ENCODE measurements around the gene GPR108.

The GPR108 gene

GRCh38 chr19:6733338-6734095, 3.9 kb downstream of the GPR108 start:
- H3K9ac ChIP-seq (ENCODE audit: low read length): no peak overlapping the region
- H3K9me3 ChIP-seq (ENCODE audit: low read length): no peaks in the 10 kb centered on the region
- H3K27ac ChIP-seq (ENCODE audit: low read depth, low read length): no peak overlapping the region
- peaks cover 15% of the 10 kb centered on the region for H3K36me3 ChIP-seq (ENCODE audit: insufficient read depth, low read length)
- no peaks in the 10 kb centered on the region for H3K27me3 ChIP-seq (ENCODE audit: control insufficient read depth in 1 of 2, insufficient read depth in 2 of 2, low read length in 2 of 2)
- peaks cover 21% of the 10 kb centered on the region for H3K4me1 ChIP-seq (ENCODE audit: insufficient read depth, low read length)
- no peak overlapping the region for H3K4me3 ChIP-seq (ENCODE audit: low read depth in 1 of 2, low read length in 2 of 2)

GRCh38 chr19:6732803-6733337, 4.5 kb downstream of the GPR108 start:
- no peak overlapping the region for H3K27ac ChIP-seq (ENCODE audit: low read depth, low read length)
- peaks cover 15% of the 10 kb centered on the region for H3K36me3 ChIP-seq (ENCODE audit: insufficient read depth, low read length)
- H3K4me1 ChIP-seq (ENCODE audit: insufficient read depth, low read length): peaks cover 14% of the 10 kb centered on the region
- no peaks in the 10 kb centered on the region for H3K27me3 ChIP-seq (ENCODE audit: control insufficient read depth in 1 of 2, insufficient read depth in 2 of 2, low read length in 2 of 2)
- H3K9me3 ChIP-seq (ENCODE audit: low read length): no peaks in the 10 kb centered on the region
- no peak overlapping the region for H3K9ac ChIP-seq (ENCODE audit: low read length)
- no peak overlapping the region for H3K4me3 ChIP-seq (ENCODE audit: low read depth in 1 of 2, low read length in 2 of 2)

- Histone ChIP-seq H3K27me3 (ENCODE audit: control insufficient read depth in 1 of 2, insufficient read depth in 2 of 2, low read length in 2 of 2) (no peaks in the 10 kb centered on the region), H3K4me1 (ENCODE audit: insufficient read depth, low read length) (peaks cover 13% of the 10 kb centered on the region), H3K27ac (ENCODE audit: low read depth, low read length) (no peak overlapping the region), H3K4me3 (ENCODE audit: low read depth in 1 of 2, low read length in 2 of 2) (no peak overlapping the region), H3K9ac (ENCODE audit: low read length) (no peak overlapping the region), H3K36me3 (ENCODE audit: insufficient read depth, low read length) (peaks cover 15% of the 10 kb centered on the region), H3K9me3 (ENCODE audit: low read length) (no peaks in the 10 kb centered on the region)
Observed at GRCh38 chr19:6731822-6732221, 5.6 kb downstream of the GPR108 start.

- Histone ChIP-seq H3K4me3 (ENCODE audit: low read depth in 1 of 2, low read length in 2 of 2) (no peak overlapping the region), H3K27me3 (ENCODE audit: control insufficient read depth in 1 of 2, insufficient read depth in 2 of 2, low read length in 2 of 2) (no peaks in the 10 kb centered on the region), H3K36me3 (ENCODE audit: insufficient read depth, low read length) (peaks cover 15% of the 10 kb centered on the region), H3K9me3 (ENCODE audit: low read length) (no peaks in the 10 kb centered on the region), H3K27ac (ENCODE audit: low read depth, low read length) (no peak overlapping the region), H3K4me1 (ENCODE audit: insufficient read depth, low read length) (peaks cover 11% of the 10 kb centered on the region), H3K9ac (ENCODE audit: low read length) (no peak overlapping the region)
Observed at GRCh38 chr19:6730941-6731670, 6.3 kb downstream of the GPR108 start.

- Histone ChIP-seq H3K9ac (ENCODE audit: low read length) (no peak overlapping the region), H3K27me3 (ENCODE audit: control insufficient read depth in 1 of 2, insufficient read depth in 2 of 2, low read length in 2 of 2) (no peaks in the 10 kb centered on the region), H3K9me3 (ENCODE audit: low read length) (no peaks in the 10 kb centered on the region), H3K36me3 (ENCODE audit: insufficient read depth, low read length) (peaks cover 15% of the 10 kb centered on the region), H3K4me3 (ENCODE audit: low read depth in 1 of 2, low read length in 2 of 2) (no peak overlapping the region), H3K27ac (ENCODE audit: low read depth, low read length) (no peak overlapping the region), H3K4me1 (ENCODE audit: insufficient read depth, low read length) (peaks cover 3% of the 10 kb centered on the region)
Observed at GRCh38 chr19:6730153-6730804, 7.1 kb downstream of the GPR108 start.

- Histone ChIP-seq H3K27me3 (ENCODE audit: control insufficient read depth in 1 of 2, insufficient read depth in 2 of 2, low read length in 2 of 2) (no peaks in the 10 kb centered on the region), H3K9me3 (ENCODE audit: low read length) (no peaks in the 10 kb centered on the region), H3K4me1 (ENCODE audit: insufficient read depth, low read length) (no peaks in the 10 kb centered on the region), H3K4me3 (ENCODE audit: low read depth in 1 of 2, low read length in 2 of 2) (no peak overlapping the region), H3K27ac (ENCODE audit: low read depth, low read length) (no peak overlapping the region), H3K36me3 (ENCODE audit: insufficient read depth, low read length) (peaks cover 15% of the 10 kb centered on the region), H3K9ac (ENCODE audit: low read length) (no peak overlapping the region)
Observed at GRCh38 chr19:6729573-6730152, 7.7 kb downstream of the GPR108 start.

GRCh38 chr19:6728346-6728745, 9.0 kb downstream of the GPR108 start:
- H3K36me3 ChIP-seq (ENCODE audit: insufficient read depth, low read length): peaks cover 15% of the 10 kb centered on the region
- H3K27ac ChIP-seq (ENCODE audit: low read depth, low read length): no peak overlapping the region
- H3K27me3 ChIP-seq (ENCODE audit: control insufficient read depth in 1 of 2, insufficient read depth in 2 of 2, low read length in 2 of 2): no peaks in the 10 kb centered on the region
- H3K9ac ChIP-seq (ENCODE audit: low read length): no peak overlapping the region
- no peaks in the 10 kb centered on the region for H3K4me1 ChIP-seq (ENCODE audit: insufficient read depth, low read length)
- H3K4me3 ChIP-seq (ENCODE audit: low read depth in 1 of 2, low read length in 2 of 2): no peak overlapping the region
- no peaks in the 10 kb centered on the region for H3K9me3 ChIP-seq (ENCODE audit: low read length)

GRCh38 chr19:6725513-6726231, 11.7 kb downstream of the GPR108 start:
- Histone ChIP-seq H3K27ac (ENCODE audit: low read depth, low read length) (no peak overlapping the region), H3K27me3 (ENCODE audit: control insufficient read depth in 1 of 2, insufficient read depth in 2 of 2, low read length in 2 of 2) (no peaks in the 10 kb centered on the region), H3K9me3 (ENCODE audit: low read length) (no peaks in the 10 kb centered on the region), H3K9ac (ENCODE audit: low read length) (no peak overlapping the region), H3K4me1 (ENCODE audit: insufficient read depth, low read length) (no peaks in the 10 kb centered on the region), H3K36me3 (ENCODE audit: insufficient read depth, low read length) (no peaks in the 10 kb centered on the region), H3K4me3 (ENCODE audit: low read depth in 1 of 2, low read length in 2 of 2) (no peak overlapping the region)

GRCh38 chr19:6724631-6725492, 12.5 kb downstream of the GPR108 start:
- no peaks in the 10 kb centered on the region for H3K9me3 ChIP-seq (ENCODE audit: low read length)
- H3K27me3 ChIP-seq (ENCODE audit: control insufficient read depth in 1 of 2, insufficient read depth in 2 of 2, low read length in 2 of 2): no peaks in the 10 kb centered on the region
- H3K4me3 ChIP-seq (ENCODE audit: low read depth in 1 of 2, low read length in 2 of 2): no peak overlapping the region
- H3K9ac ChIP-seq (ENCODE audit: low read length): no peak overlapping the region
- H3K36me3 ChIP-seq (ENCODE audit: insufficient read depth, low read length): no peaks in the 10 kb centered on the region
- H3K27ac ChIP-seq (ENCODE audit: low read depth, low read length): no peak overlapping the region
- no peaks in the 10 kb centered on the region for H3K4me1 ChIP-seq (ENCODE audit: insufficient read depth, low read length)

- Histone ChIP-seq H3K9ac (ENCODE audit: low read length) (no peak overlapping the region), H3K27me3 (ENCODE audit: control insufficient read depth in 1 of 2, insufficient read depth in 2 of 2, low read length in 2 of 2) (no peaks in the 10 kb centered on the region), H3K4me3 (ENCODE audit: low read depth in 1 of 2, low read length in 2 of 2) (no peak overlapping the region), H3K36me3 (ENCODE audit: insufficient read depth, low read length) (no peaks in the 10 kb centered on the region), H3K4me1 (ENCODE audit: insufficient read depth, low read length) (no peaks in the 10 kb centered on the region), H3K27ac (ENCODE audit: low read depth, low read length) (no peak overlapping the region), H3K9me3 (ENCODE audit: low read length) (no peaks in the 10 kb centered on the region)
Observed at GRCh38 chr19:6723738-6724137, 13.6 kb downstream of the GPR108 start.
